H1 (cell line): ENCODE data around the gene PDIA2. TPM values are rescaled to one million over a fixed set of nuclear protein-coding genes. Genes with fewer than 3 reads are reported as not detected.

ENCODE experiments used
- CTCF ChIA-PET: fragments of 300-600 bp; sonication (Branson Sonifier 250); formaldehyde crosslinking; loops from one replicate; lab custom pipeline; 2021; ENCODE audit not compliant: partially characterized antibody; lab: Charles Lee
- POLR2A ChIA-PET: fragments of 300-600 bp; sonication (Branson Sonifier 250); formaldehyde crosslinking; loops from one replicate; lab custom pipeline; 2021; ENCODE audit warnings: inconsistent platforms; ENCODE audit not compliant: partially characterized antibody; lab: Charles Lee
- DNase-seq, 2 experiments: peaks; one replicate each; pipeline versions ENCODE4 v3.0.0 to v3.0.0-alpha.2; 2010 to 2022; ENCODE audit warnings: low spot score in 2 of 2, low read depth in 1 of 2, mixed read lengths in 1 of 2
- FAIRE-seq: peaks from 2 replicates; lab custom pipeline; 2011; peaks lifted over from hg19 to GRCh38; lab: Jason Lieb, UNC
- H2AFZ ChIP-seq: 2 replicates; pipeline ENCODE4 v1.8.1; 2012; ENCODE audit warnings: low read length, inconsistent platforms
- H2AK5ac ChIP-seq: 2 replicates; pipeline ENCODE4 v1.6.1; 2013; ENCODE audit warnings: low read depth, low read length
- H2BK120ac ChIP-seq: replicated peaks from 2 replicates; pipeline ENCODE3; 2013; ENCODE audit warnings: low read depth, low read length, inconsistent platforms
- H2BK12ac ChIP-seq: 2 replicates; pipeline ENCODE4 v1.6.1; 2013; ENCODE audit warnings: low read depth, low read length
- H2BK15ac ChIP-seq: 2 replicates; pipeline ENCODE4 v1.6.1; 2013; ENCODE audit warnings: low read length
- H2BK20ac ChIP-seq: 2 replicates; pipeline ENCODE4 v1.6.1; 2013; ENCODE audit warnings: low read length
- H2BK5ac ChIP-seq: 2 replicates; pipeline ENCODE4 v1.6.1; 2013; ENCODE audit warnings: low read depth, low read length
- H3K14ac ChIP-seq: 2 replicates; pipeline ENCODE4 v1.6.1; 2013; ENCODE audit warnings: inconsistent platforms; ENCODE audit not compliant: insufficient read length
- H3K18ac ChIP-seq: 2 replicates; pipeline ENCODE4 v1.6.1; 2013; ENCODE audit warnings: low read length; ENCODE audit errors: extremely low read depth
- H3K23ac ChIP-seq: 2 replicates; pipeline ENCODE4 v1.6.1; 2013; ENCODE audit warnings: inconsistent platforms; ENCODE audit not compliant: insufficient read length
- H3K23me2 ChIP-seq: 2 replicates; pipeline ENCODE4 v1.6.1; 2013; ENCODE audit warnings: low read depth, low read length
- H3K27ac ChIP-seq: 2 replicates; pipeline ENCODE4 v1.6.1; 2011; ENCODE audit warnings: low read depth, low read length, inconsistent platforms
- H3K27me3 ChIP-seq, 4 experiments: replicated peaks in 1 of 4; 1 replicate in 1 of 4; 2 replicates in 3 of 4; pipeline versions ENCODE4 v1.6.1 to v1.8.1; 2011 to 2013; ENCODE audit warnings: low read length in 3 of 4, mild to moderate bottlenecking in 3 of 4, inconsistent platforms in 2 of 4, mixed read lengths in 2 of 4, moderate library complexity in 1 of 4; ENCODE audit not compliant: control insufficient read depth in 3 of 4, insufficient read depth in 3 of 4; ENCODE audit errors: extremely low read depth in 1 of 4
- H3K36me3 ChIP-seq, 4 experiments: 2 replicates each; pipeline versions ENCODE4 v1.6.1 to v1.8.1; 2011 to 2013; ENCODE audit warnings: mild to moderate bottlenecking in 4 of 4, low read length in 3 of 4, moderate library complexity in 2 of 4, control low read depth in 1 of 4, inconsistent platforms in 1 of 4; ENCODE audit not compliant: insufficient read depth in 4 of 4, control insufficient read depth in 2 of 4
- H3K4ac ChIP-seq: replicated peaks from 2 replicates; pipeline ENCODE3; 2013; ENCODE audit warnings: low read length, low read depth, mixed read lengths, inconsistent platforms; ENCODE audit not compliant: insufficient read length
- H3K4me1 ChIP-seq, 4 experiments: replicated peaks in 1 of 4; 1 replicate in 1 of 4; 2 replicates in 3 of 4; pipeline versions ENCODE4 v1.6.1 to v1.8.1; 2011 to 2013; ENCODE audit warnings: low read length in 3 of 4, inconsistent platforms in 2 of 4, mixed read lengths in 1 of 4; ENCODE audit not compliant: insufficient read depth in 4 of 4, control insufficient read depth in 3 of 4
- H3K4me2 ChIP-seq, 2 experiments: 2 replicates each; pipeline versions ENCODE4 v1.6.1 to v1.8.1; 2011 to 2013; ENCODE audit warnings: low read depth in 2 of 2, low read length in 2 of 2, control low read depth in 1 of 2, inconsistent platforms in 1 of 2, mild to moderate bottlenecking in 1 of 2; ENCODE audit not compliant: insufficient read depth in 1 of 2
- H3K4me3 ChIP-seq, 4 experiments: fragments of 200-600, 300-600 bp in 1 of 4; sonication (generic), shearing (Covaris generic), sonication (Bioruptor Twin) in 1 of 4; 2 replicates each; pipeline versions ENCODE4 v1.5.1 to v1.8.1; 2011 to 2016; ENCODE audit warnings: low read length in 4 of 4, low read depth in 3 of 4, control low read depth in 2 of 4, inconsistent platforms in 2 of 4, mild to moderate bottlenecking in 2 of 4, mixed read lengths in 1 of 4, moderate library complexity in 1 of 4; ENCODE audit not compliant: insufficient read depth in 2 of 4; ENCODE audit errors: extremely low read depth in 1 of 4
- H3K56ac ChIP-seq: replicated peaks from 2 replicates; pipeline ENCODE3; 2013; ENCODE audit warnings: low read depth, mild to moderate bottlenecking, mixed read lengths, low read length, inconsistent platforms; ENCODE audit not compliant: insufficient read length
- H3K79me1 ChIP-seq: 2 replicates; pipeline ENCODE4 v1.6.1; 2013; ENCODE audit warnings: low read depth, low read length, control low read depth
- H3K79me2 ChIP-seq, 2 experiments: 2 replicates each; pipeline versions ENCODE4 v1.6.1 to v1.8.1; 2012 to 2013; ENCODE audit warnings: low read length in 2 of 2, mild to moderate bottlenecking in 2 of 2, inconsistent platforms in 1 of 2; ENCODE audit not compliant: insufficient read depth in 2 of 2, control insufficient read depth in 1 of 2
- H3K9ac ChIP-seq, 4 experiments: replicated peaks in 1 of 4; 1 replicate in 1 of 4; 2 replicates in 3 of 4; pipeline versions ENCODE4 v1.6.1 to v1.8.1; 2011 to 2013; ENCODE audit warnings: low read depth in 3 of 4, low read length in 3 of 4, control low read depth in 2 of 4, mild to moderate bottlenecking in 2 of 4, moderate library complexity in 2 of 4, inconsistent platforms in 1 of 4; ENCODE audit errors: extremely low read depth in 1 of 4
- H3K9me3 ChIP-seq, 2 experiments: 2 replicates each; pipeline versions ENCODE4 v1.6.1 to v1.8.1; 2012 to 2013; ENCODE audit warnings: mild to moderate bottlenecking in 2 of 2, moderate library complexity in 2 of 2, control low read depth in 1 of 2, inconsistent platforms in 1 of 2, low read depth in 1 of 2, low read length in 1 of 2, mixed read lengths in 1 of 2; ENCODE audit not compliant: insufficient read depth in 2 of 2
- H4K20me1 ChIP-seq, 2 experiments: replicated peaks in 1 of 2; 2 replicates each; pipeline versions ENCODE3 to v1.8.1; 2011 to 2013; ENCODE audit warnings: inconsistent platforms in 2 of 2, low read length in 2 of 2, mild to moderate bottlenecking in 1 of 2; ENCODE audit not compliant: insufficient read depth in 2 of 2, control insufficient read depth in 1 of 2
- H4K5ac ChIP-seq: 2 replicates; pipeline ENCODE4 v1.6.1; 2013; ENCODE audit warnings: low read length, low read depth, mixed read lengths, inconsistent platforms; ENCODE audit not compliant: insufficient read length
- H4K8ac ChIP-seq: 2 replicates; pipeline ENCODE4 v1.8.0; 2013; ENCODE audit warnings: mild to moderate bottlenecking, moderate library complexity, low read length, inconsistent platforms; ENCODE audit not compliant: insufficient read depth; ENCODE audit errors: extremely low read depth
- H4K91ac ChIP-seq: replicated peaks from 2 replicates; pipeline ENCODE3; 2013; ENCODE audit warnings: low read length, mixed read lengths, inconsistent platforms; ENCODE audit not compliant: insufficient read length
- BCL11A ChIP-seq, 2 experiments: IDR thresholded peaks; one replicate each; pipeline ENCODE4 v1.6.1; 2011; ENCODE audit warnings: low read depth in 2 of 2, low read length in 2 of 2, mild to moderate bottlenecking in 2 of 2
- TAF7 ChIP-seq: optimal IDR thresholded peaks from 2 replicates; pipeline ENCODE3; 2011; ENCODE audit warnings: low read depth, mild to moderate bottlenecking, inconsistent platforms, low read length, moderate library complexity, borderline replicate concordance
- WGBS, 2 experiments: shearing (Covaris generic) in 1 of 2; methylation state at CpG; one replicate each; pipeline versions ENCODE4 v1.1.6 to v1.1.7; 2013 to 2015; ENCODE audit warnings: low lambda C conversion rate in 2 of 2, mixed read lengths in 2 of 2, inconsistent platforms in 1 of 2, low coverage in 1 of 2, missing lambda C conversion rate in 1 of 2; ENCODE audit not compliant: insufficient replicate concordance in 2 of 2, insufficient coverage in 1 of 2, insufficient read length in 1 of 2; ENCODE audit errors: extremely low coverage in 1 of 2, missing lambda C conversion rate in 1 of 2; 5-methylcytosine and 5-hydroxymethylcytosine counted together
- polyA plus RNA-seq, 7 experiments: library from polyadenylated mRNA; depleted of rRNA in 3 of 7; stranded (reverse) in 5 of 7; unstranded in 2 of 7; fragments of >200 nt in 5 of 7; fragments of 200-250 nt in 2 of 7; gene quantifications; 1 replicate in 5 of 7; 2 replicates in 1 of 7; 4 replicates in 1 of 7; pipeline versions ENCODE4 v1.2.1 to v1.2.3, GENCODE V29; 2011 to 2013; ENCODE audit warnings: missing spikeins in 2 of 7, mixed read lengths in 2 of 7
- total RNA-seq: library from RNA; stranded (reverse); fragmentation: NEBNext Ultra II Directional; extraction: Animal tissue kit (Norgen Biotek cat#: 25700); gene quantifications from 2 replicates; pipeline ENCODE4 v1.2.1, GENCODE V29; 2021
- TF ChIP-seq, protein P1 (sequence below): IDR thresholded peaks from 2 replicates; pipeline ENCODE4 v1.6.1; 2012; ENCODE audit warnings: low read length, inconsistent platforms

Gene PDIA2
- total and polyA plus RNA-seq, 2 of the 8 experiments (the other 6 are each of a cell fraction or from before 2014, with no cell fraction given) = 0.34 to 0.50 TPM

DNA sequence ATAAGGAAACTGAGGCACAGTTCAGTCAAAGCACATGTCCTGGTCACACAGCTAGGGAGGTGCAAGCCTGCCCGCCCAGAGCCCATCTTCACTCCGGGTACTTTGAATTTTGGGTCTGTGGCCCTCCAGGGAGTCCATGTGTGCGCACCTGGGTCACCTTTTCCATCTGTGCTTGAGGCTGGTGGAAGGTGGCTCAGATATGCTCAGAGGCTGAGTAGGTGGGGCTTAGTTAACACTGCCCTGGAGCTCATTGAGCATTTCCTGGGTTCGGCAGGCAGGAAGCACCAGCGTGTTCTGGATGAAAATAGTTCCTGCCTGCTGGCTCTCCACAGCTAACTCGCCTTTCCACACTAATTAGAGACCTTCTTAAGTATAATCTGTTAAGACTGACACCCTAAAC is 29.1 kb upstream of the PDIA2 start:
- no peak overlapping the region for H3K23ac ChIP-seq

More for the DNA sequence above, 29.1 kb upstream of the PDIA2 start:
- Histone ChIP-seq H3K79me1 (no peaks in the 10 kb centered on the region; the same call in none of the 2 replicates), H2AFZ (no peak overlapping the region), H2BK120ac (no peak overlapping the region), H3K9ac (no peak overlapping the region; a peak in 1 of 7 replicates), H3K56ac (no peak overlapping the region), H2BK12ac (no peak overlapping the region), H3K36me3 (peaks cover 0 to 14% (median 3%) of the 10 kb centered on the region in 4 experiments; a peak in 4 of 8 replicates), H3K4me2 (no peak overlapping the region), H2BK20ac (no peak overlapping the region), H4K8ac (no peak overlapping the region), H3K79me2 (no peaks in the 10 kb centered on the region), H3K23me2 (no peaks in the 10 kb centered on the region), H2BK15ac (no peak overlapping the region), H2BK5ac (no peak overlapping the region), H3K27ac (no peak overlapping the region), H3K4me1 (no peaks in the 10 kb centered on the region), H2AK5ac (no peak overlapping the region), H3K4me3 (no peak overlapping the region), H3K14ac (no peak overlapping the region), H3K27me3 (no peaks in the 10 kb centered on the region), H4K91ac (no peak overlapping the region), H4K5ac (no peak overlapping the region), H3K4ac (no peak overlapping the region), H3K9me3 (no peaks in the 10 kb centered on the region), H3K18ac (no peak overlapping the region), H4K20me1 (peaks cover 2 to 6% of the 10 kb centered on the region in 2 experiments)
- ChIA-PET POLR2A (interaction anchor here (2.1 to 2.3 kb wide), 2 partner anchors 16 to 25 kb away, joined by 5 to 6 read pairs; partner anchors contain the start of gene LUC7L), CTCF (interaction anchor here (0.9 to 1.4 kb wide), 4 partner anchors 9 to 72 kb away, joined by 3 to 4 read pairs (median 3); no protein-coding TSS in a partner anchor)
- DNase-seq (no peak), FAIRE-seq (no peak)
- TF ChIP-seq BCL11A (IDR thresholded peaks at IDR 0.05; ENCODE audit: low read depth in 2 of 2, low read length in 2 of 2) = no peak
- TF ChIP-seq TAF7 = no peak
- TF ChIP-seq, protein P1, sequence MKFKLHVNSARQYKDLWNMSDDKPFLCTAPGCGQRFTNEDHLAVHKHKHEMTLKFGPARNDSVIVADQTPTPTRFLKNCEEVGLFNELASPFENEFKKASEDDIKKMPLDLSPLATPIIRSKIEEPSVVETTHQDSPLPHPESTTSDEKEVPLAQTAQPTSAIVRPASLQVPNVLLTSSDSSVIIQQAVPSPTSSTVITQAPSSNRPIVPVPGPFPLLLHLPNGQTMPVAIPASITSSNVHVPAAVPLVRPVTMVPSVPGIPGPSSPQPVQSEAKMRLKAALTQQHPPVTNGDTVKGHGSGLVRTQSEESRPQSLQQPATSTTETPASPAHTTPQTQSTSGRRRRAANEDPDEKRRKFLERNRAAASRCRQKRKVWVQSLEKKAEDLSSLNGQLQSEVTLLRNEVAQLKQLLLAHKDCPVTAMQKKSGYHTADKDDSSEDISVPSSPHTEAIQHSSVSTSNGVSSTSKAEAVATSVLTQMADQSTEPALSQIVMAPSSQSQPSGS = no peak
- WGBS, 2 experiments = 93% methylated on average over 6 of the region's 6 CpGs; no CpG with 5 or more reads in 1 of the 2 experiments
